ENCODE data around the gene NASP.
A peak's percentile ranks its signal among the peaks of the same experiment; 100 is the strongest.

Gene NASP

DNA sequence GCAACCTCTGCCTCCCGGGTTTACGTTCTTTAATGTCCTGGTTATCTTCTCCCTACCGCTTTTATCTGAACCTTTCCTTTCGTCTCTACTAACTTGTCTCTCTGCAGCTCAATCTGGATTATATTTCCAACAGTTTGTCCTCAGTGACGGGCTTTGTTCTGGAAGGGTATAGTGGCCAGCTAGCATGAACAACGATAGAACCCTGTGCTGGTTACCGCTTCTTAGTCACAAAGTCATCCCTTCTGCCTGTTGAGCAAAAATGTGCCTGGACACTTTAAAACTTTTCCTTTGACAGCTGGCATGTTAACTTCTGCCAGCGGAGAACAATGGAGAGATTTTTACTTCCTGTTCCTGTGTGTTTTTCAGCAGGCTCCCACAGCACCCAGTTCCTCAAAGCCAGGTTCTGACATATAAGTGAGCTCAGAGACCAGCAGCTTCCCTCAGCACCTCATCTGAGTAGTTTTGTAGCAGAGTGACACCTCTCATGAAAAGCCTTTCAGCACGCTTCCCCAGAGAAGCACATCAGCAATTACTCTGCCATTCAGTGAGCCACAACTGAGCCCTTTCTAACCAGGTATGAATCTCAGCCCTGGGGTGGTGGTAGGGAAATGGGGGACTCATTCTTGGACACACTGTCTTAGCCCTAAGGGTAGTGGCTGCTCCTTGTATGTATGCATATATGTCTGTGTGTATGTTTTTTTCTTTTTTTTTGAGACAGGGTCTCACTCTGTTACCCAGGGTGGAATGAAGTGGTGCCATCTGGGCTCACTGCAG lies 63.6 kb downstream of the NASP start:
- TF ChIP-seq, protein P1, sequence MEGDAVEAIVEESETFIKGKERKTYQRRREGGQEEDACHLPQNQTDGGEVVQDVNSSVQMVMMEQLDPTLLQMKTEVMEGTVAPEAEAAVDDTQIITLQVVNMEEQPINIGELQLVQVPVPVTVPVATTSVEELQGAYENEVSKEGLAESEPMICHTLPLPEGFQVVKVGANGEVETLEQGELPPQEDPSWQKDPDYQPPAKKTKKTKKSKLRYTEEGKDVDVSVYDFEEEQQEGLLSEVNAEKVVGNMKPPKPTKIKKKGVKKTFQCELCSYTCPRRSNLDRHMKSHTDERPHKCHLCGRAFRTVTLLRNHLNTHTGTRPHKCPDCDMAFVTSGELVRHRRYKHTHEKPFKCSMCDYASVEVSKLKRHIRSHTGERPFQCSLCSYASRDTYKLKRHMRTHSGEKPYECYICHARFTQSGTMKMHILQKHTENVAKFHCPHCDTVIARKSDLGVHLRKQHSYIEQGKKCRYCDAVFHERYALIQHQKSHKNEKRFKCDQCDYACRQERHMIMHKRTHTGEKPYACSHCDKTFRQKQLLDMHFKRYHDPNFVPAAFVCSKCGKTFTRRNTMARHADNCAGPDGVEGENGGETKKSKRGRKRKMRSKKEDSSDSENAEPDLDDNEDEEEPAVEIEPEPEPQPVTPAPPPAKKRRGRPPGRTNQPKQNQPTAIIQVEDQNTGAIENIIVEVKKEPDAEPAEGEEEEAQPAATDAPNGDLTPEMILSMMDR (conservative IDR thresholded peaks at IDR 0.05; ENCODE audit: low read length) = no peak

DNA sequence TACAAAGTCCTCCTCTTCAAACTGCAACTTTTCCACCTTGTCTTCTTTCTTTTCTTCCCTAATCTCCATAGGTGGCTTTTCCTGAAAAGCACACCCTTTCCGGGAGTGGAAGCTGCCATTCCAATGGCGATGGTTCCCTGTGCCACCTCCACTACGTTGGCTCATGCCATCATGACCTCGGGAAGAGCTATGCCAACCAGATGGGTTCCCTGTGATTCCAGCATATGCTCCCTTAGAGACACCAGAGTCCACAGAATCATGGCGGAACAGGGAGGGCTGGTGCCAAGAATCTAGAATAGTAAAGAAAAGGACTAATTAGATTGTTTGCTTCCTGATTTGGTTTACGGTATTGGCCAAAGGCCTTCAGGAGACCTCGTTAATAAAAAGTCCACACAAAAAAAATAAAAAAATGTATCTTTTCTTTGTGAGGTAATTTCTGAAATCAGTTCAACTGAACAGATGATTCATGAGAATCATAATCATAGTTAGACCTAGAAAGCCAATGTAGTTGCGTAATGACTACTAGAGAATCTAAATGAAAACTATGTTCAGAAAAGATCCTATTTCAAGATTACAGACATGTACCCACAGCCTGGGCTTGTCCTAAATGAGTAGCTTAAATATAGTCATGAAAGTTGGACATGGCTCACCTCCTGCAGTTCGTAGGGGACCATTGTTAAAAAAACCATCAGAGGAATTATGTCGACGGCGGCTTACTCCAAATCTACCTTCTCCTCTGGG lies 70.9 kb downstream of the NASP start:
- H3K4me3 ChIP-seq (ENCODE audit: low read length) = no peak overlapping the region
- DNase-seq (ENCODE audit: low read depth) = peak; percentile 34
- TF ChIP-seq, protein P1 (conservative IDR thresholded peaks at IDR 0.05; ENCODE audit: low read length) = no peak

More for the DNA sequence above, 63.6 kb downstream of the NASP start:
- DNase-seq (ENCODE audit: low read depth) = no peak
- H3K4me3 ChIP-seq (ENCODE audit: low read length) = no peak overlapping the region

DNA sequence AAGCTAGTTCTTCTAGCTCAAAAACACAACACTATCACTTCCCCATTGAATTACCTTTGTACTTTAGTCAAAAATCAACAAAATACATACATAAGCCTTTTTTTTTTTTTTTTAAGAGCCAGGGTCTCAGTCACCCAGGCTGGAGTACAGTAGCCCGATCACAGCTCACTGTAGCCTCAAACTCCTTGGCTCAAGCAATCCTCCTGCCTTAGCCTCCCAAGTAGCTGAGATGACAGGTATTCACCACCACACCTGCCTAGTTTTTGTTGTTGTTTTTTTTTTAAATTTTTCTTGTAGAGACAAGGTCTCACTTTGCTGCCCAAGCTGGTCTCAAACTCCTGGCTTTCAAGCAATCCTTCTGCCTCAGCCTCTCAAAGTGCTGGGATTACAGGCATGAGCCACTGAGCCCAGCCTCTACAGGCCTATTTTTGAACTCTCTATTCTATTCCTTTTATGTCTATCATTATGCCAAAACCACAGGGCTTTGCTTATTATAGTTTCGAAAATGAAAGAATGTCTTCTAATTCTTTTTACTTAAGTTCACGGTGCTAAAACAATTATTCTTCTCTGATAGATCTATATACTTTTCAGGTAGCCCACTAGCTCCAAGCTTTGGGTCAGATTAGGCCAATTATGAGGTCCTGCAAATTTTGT lies 72.9 kb downstream of the NASP start:
- TF ChIP-seq, protein P1 (conservative IDR thresholded peaks at IDR 0.05; ENCODE audit: low read length) = no peak
- no peak for DNase-seq (ENCODE audit: low read depth)
- H3K4me3 ChIP-seq (ENCODE audit: low read length) = no peak overlapping the region

DNA sequence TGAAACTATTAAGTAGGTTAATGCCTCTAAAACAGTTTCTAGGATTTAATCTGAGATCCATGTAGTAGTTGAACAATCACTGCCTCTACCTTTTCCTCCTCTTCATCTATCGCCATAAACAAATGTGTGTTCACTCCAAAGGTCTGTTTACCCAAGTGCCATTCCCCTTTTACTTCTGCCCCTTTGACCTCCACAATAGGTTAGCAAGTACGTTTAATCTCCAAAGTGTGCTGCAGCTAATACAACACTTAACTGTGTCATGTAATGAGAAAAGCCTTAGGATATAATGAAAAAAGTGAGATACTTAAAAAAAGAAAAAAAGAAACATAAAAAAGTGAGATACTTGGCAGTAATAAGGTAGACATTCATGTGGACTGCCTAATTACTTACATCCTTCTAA lies 74.3 kb downstream of the NASP start:
- no peak overlapping the region for H3K4me3 ChIP-seq (ENCODE audit: low read length)
- TF ChIP-seq, protein P1 (conservative IDR thresholded peaks at IDR 0.05; ENCODE audit: low read length) = no peak
- DNase-seq (ENCODE audit: low read depth) = no peak

DNA sequence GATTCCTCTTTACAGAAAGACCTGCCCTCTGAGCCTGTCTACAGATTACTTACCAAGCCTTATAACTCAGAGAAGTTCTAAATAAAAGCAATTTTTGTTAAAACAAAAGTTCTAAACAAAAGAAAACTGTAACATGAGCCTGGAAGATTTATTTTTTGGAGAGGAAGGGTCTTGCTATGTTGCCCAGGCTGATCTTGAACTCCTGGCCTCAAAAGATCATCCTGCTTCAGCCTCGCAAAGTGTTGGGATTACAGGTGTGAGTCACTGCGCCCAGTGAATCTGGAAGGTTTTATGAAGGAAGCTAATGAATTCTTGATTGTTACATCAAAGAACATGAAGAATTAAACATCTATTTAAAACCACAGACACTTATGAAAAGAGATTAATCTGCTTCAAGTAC lies 75.4 kb downstream of the NASP start:
- no peak for DNase-seq (ENCODE audit: low read depth)
- TF ChIP-seq, protein P1 (conservative IDR thresholded peaks at IDR 0.05; ENCODE audit: low read length) = no peak

DNA sequence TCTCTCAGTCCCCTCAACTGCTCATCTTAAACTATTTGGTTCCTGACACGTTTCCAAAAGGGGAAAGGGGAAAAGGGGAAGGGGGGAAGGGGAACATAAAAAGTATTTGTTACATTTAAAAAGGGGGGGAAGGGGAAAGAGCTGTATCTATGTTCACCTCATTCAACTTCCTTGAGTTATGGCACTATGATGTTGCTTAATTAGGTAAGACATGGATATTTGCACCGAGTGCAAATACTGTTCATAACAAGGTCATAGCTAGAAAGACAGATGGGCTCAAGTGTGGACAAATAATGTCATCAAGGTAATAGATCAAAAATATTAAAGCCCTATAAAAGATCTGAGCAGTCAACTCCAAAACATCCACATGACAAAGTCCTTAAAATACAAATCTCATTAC lies 76.5 kb downstream of the NASP start:
- no peak overlapping the region for H3K4me3 ChIP-seq (ENCODE audit: low read length)
- TF ChIP-seq, protein P1 (conservative IDR thresholded peaks at IDR 0.05; ENCODE audit: low read length) = no peak
- no peak for DNase-seq (ENCODE audit: low read depth)

More for the DNA sequence above, 75.4 kb downstream of the NASP start:
- no peak overlapping the region for H3K4me3 ChIP-seq (ENCODE audit: low read length)

Measured in AG10803 (cell line).